ENCODE measurements around the gene NLK.
"Not testable (repeated sequence)": the region's sequence is repeated elsewhere in the genome, so short reads cannot be mapped to it uniquely, and the experiment has no call there.

NLK gene

GRCh38 chr17:28211811-28212210, 169.3 kb downstream of the NLK start:
- CTCF ChIA-PET: no interaction called here
- POLR2A ChIA-PET: no interaction called here

GRCh38 chr17:28213578-28213977, 171.1 kb downstream of the NLK start:
- CTCF ChIA-PET: interaction anchor here (0.7 kb wide), 1 partner anchor 36 kb away, joined by 3 read pairs; no protein-coding TSS in a partner anchor
- POLR2A ChIA-PET; DNase-seq (ENCODE audit: extremely low spot score): not testable (repeated sequence)

More at GRCh38 chr17:28211811-28212210, 169.3 kb downstream of the NLK start:
- TF ChIP-seq LEF1 (IDR thresholded peaks at IDR 0.05; ENCODE audit: borderline replicate concordance): no peak
- no peak for TF ChIP-seq BHLHE40 (IDR thresholded peaks at IDR 0.05; ENCODE audit: borderline replicate concordance)
- TF ChIP-seq FOXM1 (IDR thresholded peaks at IDR 0.05; ENCODE audit: borderline replicate concordance): no peak
- no peak for TF ChIP-seq NFRKB (IDR thresholded peaks at IDR 0.05)
- no peak for TF ChIP-seq ZNF384 (IDR thresholded peaks at IDR 0.05)
- no peak for TF ChIP-seq TARDBP (IDR thresholded peaks at IDR 0.05)
- TF ChIP-seq FOXK2 (IDR thresholded peaks at IDR 0.05): no peak
- no peak for TF ChIP-seq FOXA1 (IDR thresholded peaks at IDR 0.05)
- no peak for TF ChIP-seq SP1 (IDR thresholded peaks at IDR 0.05)
- TF ChIP-seq SUZ12 (IDR thresholded peaks at IDR 0.05): no peak
- TF ChIP-seq HDGF (IDR thresholded peaks at IDR 0.05; ENCODE audit: borderline replicate concordance): no peak
- TF ChIP-seq ELF4 (IDR thresholded peaks at IDR 0.05): no peak
- no peak for TF ChIP-seq L3MBTL2 (conservative IDR thresholded peaks at IDR 0.05)
- TF ChIP-seq ARNT (IDR thresholded peaks at IDR 0.05): no peak
- no peak for TF ChIP-seq PKNOX1 (IDR thresholded peaks at IDR 0.05)
- TF ChIP-seq CTBP1 (IDR thresholded peaks at IDR 0.05; ENCODE audit: borderline replicate concordance): no peak
- no peak for DNase-seq (ENCODE audit: extremely low spot score)

DNA sequence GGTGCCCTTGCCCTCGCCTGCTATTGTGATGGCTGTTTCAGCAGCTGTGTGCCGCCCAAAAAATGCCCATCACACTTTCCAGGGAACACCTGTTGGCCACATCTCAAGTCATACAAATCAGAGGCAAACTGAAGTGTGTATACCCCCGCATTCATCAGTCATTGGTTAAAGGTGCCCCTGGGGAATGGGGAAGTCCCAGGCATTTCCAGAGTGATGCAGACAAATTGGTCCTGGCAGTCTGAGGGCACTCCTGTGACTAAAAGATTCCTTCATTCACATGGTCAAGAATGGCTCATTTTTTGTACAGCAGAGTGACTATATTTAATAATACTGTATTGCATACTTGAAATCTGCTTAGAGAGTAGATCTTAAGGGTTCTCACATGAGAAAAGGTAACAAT, 173.6 kb downstream of the NLK start:
- TF ChIP-seq LEF1 (IDR thresholded peaks at IDR 0.05; ENCODE audit: borderline replicate concordance): no peak
- TF ChIP-seq FOXA1 (IDR thresholded peaks at IDR 0.05): no peak
- CTCF ChIA-PET: no interaction called here
- POLR2A ChIA-PET: interaction anchor here (0.9 kb wide), 1 partner anchor 12 kb away, joined by 3 read pairs; no protein-coding TSS in a partner anchor
- DNase-seq (ENCODE audit: extremely low spot score): no peak

GRCh38 chr17:28216528-28216927, 174.1 kb downstream of the NLK start:
- POLR2A ChIA-PET: interaction anchor here (0.9 kb wide), 1 partner anchor 11 kb away, joined by 3 read pairs; no protein-coding TSS in a partner anchor
- TF ChIP-seq SUZ12 (IDR thresholded peaks at IDR 0.05): no peak
- TF ChIP-seq PKNOX1 (IDR thresholded peaks at IDR 0.05): no peak
- TF ChIP-seq LEF1 (IDR thresholded peaks at IDR 0.05; ENCODE audit: borderline replicate concordance): no peak
- TF ChIP-seq ELF4 (IDR thresholded peaks at IDR 0.05): no peak
- no peak for TF ChIP-seq NFRKB (IDR thresholded peaks at IDR 0.05)
- CTCF ChIA-PET: no interaction called here
- no peak for DNase-seq (ENCODE audit: extremely low spot score)

DNA sequence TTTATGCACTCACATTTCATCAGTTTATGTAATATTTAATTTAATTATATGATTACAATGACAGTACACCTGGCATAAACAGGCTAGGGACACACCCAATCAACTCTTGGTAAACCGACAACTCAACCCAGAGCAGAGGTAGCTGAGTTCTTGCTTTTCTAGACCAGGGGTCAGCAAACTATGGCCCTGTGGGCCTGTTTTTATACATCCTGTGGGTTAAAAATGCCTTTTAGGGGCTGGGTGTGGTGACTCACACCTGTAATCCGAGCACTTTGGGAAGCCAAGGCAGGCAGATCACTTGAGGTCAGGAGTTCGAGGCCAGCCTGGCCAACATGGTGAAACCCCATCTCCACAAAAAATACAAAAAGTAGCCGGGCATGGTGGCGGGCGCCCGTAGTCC, 177.3 kb downstream of the NLK start:
- no peak for TF ChIP-seq FOXK2 (IDR thresholded peaks at IDR 0.05)
- no peak for TF ChIP-seq FOXM1 (IDR thresholded peaks at IDR 0.05; ENCODE audit: borderline replicate concordance)
- no peak for TF ChIP-seq HDGF (IDR thresholded peaks at IDR 0.05; ENCODE audit: borderline replicate concordance)
- TF ChIP-seq ELF4 (IDR thresholded peaks at IDR 0.05): no peak
- no peak for TF ChIP-seq NFRKB (IDR thresholded peaks at IDR 0.05)
- no peak for TF ChIP-seq ARNT (IDR thresholded peaks at IDR 0.05)
- no peak for TF ChIP-seq FOXA1 (IDR thresholded peaks at IDR 0.05)
- TF ChIP-seq SP1 (IDR thresholded peaks at IDR 0.05): no peak
- no peak for TF ChIP-seq BHLHE40 (IDR thresholded peaks at IDR 0.05; ENCODE audit: borderline replicate concordance)
- TF ChIP-seq L3MBTL2 (conservative IDR thresholded peaks at IDR 0.05): no peak
- no peak for TF ChIP-seq LEF1 (IDR thresholded peaks at IDR 0.05; ENCODE audit: borderline replicate concordance)
- TF ChIP-seq SUZ12 (IDR thresholded peaks at IDR 0.05): no peak
- TF ChIP-seq ZNF384 (IDR thresholded peaks at IDR 0.05): no peak
- no peak for TF ChIP-seq TARDBP (IDR thresholded peaks at IDR 0.05)
- no peak for TF ChIP-seq PKNOX1 (IDR thresholded peaks at IDR 0.05)
- TF ChIP-seq CTBP1 (IDR thresholded peaks at IDR 0.05; ENCODE audit: borderline replicate concordance): no peak

DNA sequence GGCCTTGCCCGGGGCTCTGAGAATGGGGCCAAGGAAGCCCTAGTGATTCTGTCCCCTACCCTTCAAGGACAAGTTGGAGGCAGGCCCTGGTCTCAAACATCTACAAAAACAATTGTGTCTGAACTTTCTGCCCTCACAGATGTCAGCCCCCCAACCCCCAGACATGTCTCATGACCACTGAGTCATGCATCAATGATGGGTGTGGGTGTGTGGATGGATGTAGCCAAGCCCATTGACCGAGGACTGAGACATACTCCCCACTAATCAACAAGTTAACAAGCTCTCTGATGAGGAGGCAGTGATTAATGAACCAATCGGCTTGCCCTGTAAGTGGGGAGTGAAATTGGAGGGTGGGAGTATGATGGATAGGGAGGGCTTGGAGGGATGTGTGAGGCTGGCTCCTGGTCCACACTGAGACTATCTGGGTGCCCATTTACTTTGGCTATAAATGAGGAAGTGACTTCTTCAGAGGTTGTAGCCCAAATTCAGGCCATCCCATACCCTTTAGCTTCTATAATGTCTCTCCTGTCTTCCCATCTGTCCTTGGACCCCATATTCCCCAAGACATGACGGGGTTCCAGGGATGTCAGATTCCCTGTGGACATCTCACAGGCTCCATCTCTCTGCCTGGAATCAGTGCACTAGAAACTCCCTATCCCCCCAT, 179.4 kb downstream of the NLK start:
- TF ChIP-seq PKNOX1 (IDR thresholded peaks at IDR 0.05) (no peak), CTBP1 (IDR thresholded peaks at IDR 0.05; ENCODE audit: borderline replicate concordance) (no peak), HDGF (IDR thresholded peaks at IDR 0.05; ENCODE audit: borderline replicate concordance) (no peak), ZNF384 (IDR thresholded peaks at IDR 0.05) (no peak), LEF1 (IDR thresholded peaks at IDR 0.05; ENCODE audit: borderline replicate concordance) (no peak), TARDBP (IDR thresholded peaks at IDR 0.05) (no peak), ARNT (IDR thresholded peaks at IDR 0.05) (no peak), NFRKB (IDR thresholded peaks at IDR 0.05) (no peak)
- CTCF ChIA-PET: no interaction called here
- no peak for DNase-seq (ENCODE audit: extremely low spot score)
- POLR2A ChIA-PET: no interaction called here

More for the DNA sequence above, 177.3 kb downstream of the NLK start:
- ChIA-PET CTCF (interaction anchor here (0.7 kb wide), 1 partner anchor 615 kb away, joined by 7 read pairs; no protein-coding TSS in a partner anchor), POLR2A (no interaction called here)
- no peak for DNase-seq (ENCODE audit: extremely low spot score)

Measured in HEK293T (cell line).